AG04450 (cell line): ENCODE measurements around the gene ERP44. TPM values are rescaled to one million over a fixed set of nuclear protein-coding genes. Genes with fewer than 3 reads are reported as not detected.

ENCODE experiments used
- CTCF ChIA-PET: fragments of 300-600, 350-600 bp; formaldehyde crosslinking; extraction: SDS; loops from one replicate; lab custom pipeline; 2022; ENCODE audit warnings: antibody characterized with exemption, inconsistent platforms; lab: Charles Lee
- POLR2A ChIA-PET: fragments of 350-600 bp; formaldehyde crosslinking; extraction: SDS; loops from one replicate; lab custom pipeline; 2021; ENCODE audit warnings: antibody characterized with exemption, inconsistent platforms; lab: Yijun Ruan, JAX
- DNase-seq: peaks from one replicate; pipeline ENCODE4 v3.0.0-alpha.2; 2011; ENCODE audit warnings: low read depth, low spot score
- H3K27ac ChIP-seq: one replicate; pipeline ENCODE4 v1.5.1; 2012; ENCODE audit warnings: low read depth, low read length, control low read depth
- H3K27me3 ChIP-seq: one replicate; pipeline ENCODE4 v1.6.0; 2012; ENCODE audit warnings: low read length; ENCODE audit not compliant: control insufficient read depth, insufficient read depth
- H3K4me3 ChIP-seq: 2 replicates; pipeline ENCODE4 v1.5.1; 2011; ENCODE audit warnings: mild to moderate bottlenecking, low read depth, low read length, control low read depth
- H3K9me3 ChIP-seq: 2 replicates; pipeline ENCODE4 v1.5.1; 2012; ENCODE audit warnings: low read length; ENCODE audit not compliant: control insufficient read depth, insufficient read depth
- polyA plus RNA-seq: library from polyadenylated mRNA; depleted of rRNA; stranded (reverse); fragments of >200 nt; gene quantifications from 2 replicates; pipeline ENCODE4 v1.2.3, GENCODE V29; 2011
- TF ChIP-seq, protein P1 (sequence below): IDR thresholded peaks from 2 replicates; pipeline ENCODE4 v1.5.1; 2011; ENCODE audit warnings: low read depth, low read length, control low read depth, inconsistent platforms

The ERP44 gene
- polyA plus RNA-seq, 1 experiment = 28.0 TPM

DNA sequence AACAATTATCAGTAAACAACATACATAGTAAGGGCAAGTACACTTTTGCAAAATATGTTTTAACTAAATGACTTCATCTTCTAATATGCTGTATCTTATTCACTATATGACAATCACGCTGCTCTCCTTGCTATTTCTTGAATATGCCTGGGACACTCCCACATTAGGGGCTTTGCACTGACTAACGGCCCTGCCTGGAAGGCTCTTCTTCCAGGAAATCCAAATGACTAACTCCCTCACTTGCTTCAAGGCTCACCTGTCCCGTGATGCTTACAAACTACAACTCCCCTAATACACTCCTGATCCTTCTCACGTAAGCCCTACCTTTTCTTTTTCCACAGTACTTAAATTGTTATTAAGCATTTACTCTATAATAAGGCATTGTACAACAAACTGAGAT is 10.6 kb downstream of the ERP44 start:
- POLR2A ChIA-PET = no interaction called here
- CTCF ChIA-PET = no interaction called here
- Histone ChIP-seq H3K4me3 (no peak overlapping the region), H3K9me3 (no peaks in the 10 kb centered on the region), H3K27me3 (no peaks in the 10 kb centered on the region), H3K27ac (no peak overlapping the region)
- no peak for DNase-seq
- TF ChIP-seq, protein P1, sequence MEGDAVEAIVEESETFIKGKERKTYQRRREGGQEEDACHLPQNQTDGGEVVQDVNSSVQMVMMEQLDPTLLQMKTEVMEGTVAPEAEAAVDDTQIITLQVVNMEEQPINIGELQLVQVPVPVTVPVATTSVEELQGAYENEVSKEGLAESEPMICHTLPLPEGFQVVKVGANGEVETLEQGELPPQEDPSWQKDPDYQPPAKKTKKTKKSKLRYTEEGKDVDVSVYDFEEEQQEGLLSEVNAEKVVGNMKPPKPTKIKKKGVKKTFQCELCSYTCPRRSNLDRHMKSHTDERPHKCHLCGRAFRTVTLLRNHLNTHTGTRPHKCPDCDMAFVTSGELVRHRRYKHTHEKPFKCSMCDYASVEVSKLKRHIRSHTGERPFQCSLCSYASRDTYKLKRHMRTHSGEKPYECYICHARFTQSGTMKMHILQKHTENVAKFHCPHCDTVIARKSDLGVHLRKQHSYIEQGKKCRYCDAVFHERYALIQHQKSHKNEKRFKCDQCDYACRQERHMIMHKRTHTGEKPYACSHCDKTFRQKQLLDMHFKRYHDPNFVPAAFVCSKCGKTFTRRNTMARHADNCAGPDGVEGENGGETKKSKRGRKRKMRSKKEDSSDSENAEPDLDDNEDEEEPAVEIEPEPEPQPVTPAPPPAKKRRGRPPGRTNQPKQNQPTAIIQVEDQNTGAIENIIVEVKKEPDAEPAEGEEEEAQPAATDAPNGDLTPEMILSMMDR = no peak

DNA sequence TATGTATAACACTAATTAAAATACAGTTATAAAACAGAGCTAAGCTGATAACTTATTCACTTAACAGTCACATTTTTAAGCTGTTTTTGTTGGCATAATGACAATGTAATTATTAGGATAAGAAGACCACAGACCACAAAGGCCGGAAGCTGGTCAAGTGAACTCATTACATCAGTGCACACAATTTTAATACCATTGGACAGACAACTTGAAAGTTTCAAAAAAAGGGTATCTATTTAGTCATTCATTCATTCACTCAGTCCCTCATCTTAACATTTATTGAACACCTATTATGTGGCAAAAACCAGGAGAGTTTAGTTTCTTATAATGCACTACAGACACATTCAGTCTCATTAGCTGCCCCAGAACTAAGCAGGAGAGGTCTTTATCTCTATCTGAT is 11.6 kb downstream of the ERP44 start:
- TF ChIP-seq, protein P1 = no peak
- POLR2A ChIA-PET = no interaction called here
- H3K27ac ChIP-seq = no peak overlapping the region
- DNase-seq = no peak
- H3K27me3 ChIP-seq = no peaks in the 10 kb centered on the region
- H3K9me3 ChIP-seq = no peaks in the 10 kb centered on the region
- no peak overlapping the region for H3K4me3 ChIP-seq
- CTCF ChIA-PET = interaction anchor here (0.6 kb wide), 2 partner anchors 291 to 1194 kb away, joined by 3 read pairs; no protein-coding TSS in a partner anchor

GRCh38 chr9:100086097-100086635 is 12.6 kb downstream of the ERP44 start:
- Histone ChIP-seq H3K27me3 (no peaks in the 10 kb centered on the region), H3K9me3 (no peaks in the 10 kb centered on the region), H3K4me3 (no peak overlapping the region), H3K27ac (no peak overlapping the region)
- CTCF ChIA-PET = no interaction called here
- TF ChIP-seq, protein P1 = no peak
- DNase-seq = no peak
- POLR2A ChIA-PET = no interaction called here

DNA sequence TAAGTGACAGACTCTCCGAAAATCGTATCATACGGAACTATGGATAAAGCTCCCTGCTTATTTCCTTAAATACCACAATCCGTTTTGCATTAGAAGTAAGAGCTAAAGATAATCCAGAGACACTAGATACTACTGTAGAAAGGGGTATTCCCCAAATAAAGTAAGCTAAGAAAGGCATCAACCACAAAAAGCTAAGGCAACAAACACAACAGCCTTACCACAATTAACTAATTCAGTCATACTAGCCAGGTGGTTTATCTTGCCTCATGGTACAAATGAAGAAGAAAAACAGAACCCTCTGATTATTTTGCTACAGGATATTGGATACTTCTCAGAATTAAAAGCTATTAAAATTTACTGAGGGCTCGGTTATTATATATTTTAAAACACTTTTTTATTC is 14.1 kb downstream of the ERP44 start:
- POLR2A ChIA-PET = no interaction called here
- no peak for DNase-seq
- CTCF ChIA-PET = no interaction called here

GRCh38 chr9:100084128-100084453 is 14.7 kb downstream of the ERP44 start:
- CTCF ChIA-PET = no interaction called here
- no peaks in the 10 kb centered on the region for H3K9me3 ChIP-seq
- no peak overlapping the region for H3K4me3 ChIP-seq
- no peak for DNase-seq
- POLR2A ChIA-PET = no interaction called here
- no peak overlapping the region for H3K27ac ChIP-seq
- no peaks in the 10 kb centered on the region for H3K27me3 ChIP-seq
- TF ChIP-seq, protein P1 = no peak

More for the DNA sequence above, 14.1 kb downstream of the ERP44 start:
- H3K9me3 ChIP-seq = no peaks in the 10 kb centered on the region
- TF ChIP-seq, protein P1 = no peak
- H3K27ac ChIP-seq = no peak overlapping the region
- H3K4me3 ChIP-seq = no peak overlapping the region
- no peaks in the 10 kb centered on the region for H3K27me3 ChIP-seq
